Measurements from ENCODE around the gene KLHL41.

DNA sequence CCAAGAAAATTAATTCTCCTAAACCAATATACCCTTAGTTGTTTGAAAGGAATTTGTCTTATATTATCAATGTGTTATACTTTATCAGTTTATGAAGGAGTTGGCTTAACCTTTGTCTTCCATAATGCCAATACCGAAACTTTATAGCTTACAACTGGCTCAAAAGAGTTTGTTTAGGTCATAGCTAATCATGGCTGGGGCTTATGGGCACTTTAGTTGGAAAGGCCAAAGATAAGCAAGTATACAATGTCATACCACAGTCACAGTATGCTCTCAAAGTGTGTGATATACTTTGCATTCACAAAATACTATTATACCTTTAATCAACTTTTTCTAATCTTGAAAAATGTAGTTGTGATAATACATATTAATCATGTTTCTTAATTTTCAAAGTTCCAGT, 2.3 kb downstream of the KLHL41 start:
- TF ChIP-seq, protein P1, sequence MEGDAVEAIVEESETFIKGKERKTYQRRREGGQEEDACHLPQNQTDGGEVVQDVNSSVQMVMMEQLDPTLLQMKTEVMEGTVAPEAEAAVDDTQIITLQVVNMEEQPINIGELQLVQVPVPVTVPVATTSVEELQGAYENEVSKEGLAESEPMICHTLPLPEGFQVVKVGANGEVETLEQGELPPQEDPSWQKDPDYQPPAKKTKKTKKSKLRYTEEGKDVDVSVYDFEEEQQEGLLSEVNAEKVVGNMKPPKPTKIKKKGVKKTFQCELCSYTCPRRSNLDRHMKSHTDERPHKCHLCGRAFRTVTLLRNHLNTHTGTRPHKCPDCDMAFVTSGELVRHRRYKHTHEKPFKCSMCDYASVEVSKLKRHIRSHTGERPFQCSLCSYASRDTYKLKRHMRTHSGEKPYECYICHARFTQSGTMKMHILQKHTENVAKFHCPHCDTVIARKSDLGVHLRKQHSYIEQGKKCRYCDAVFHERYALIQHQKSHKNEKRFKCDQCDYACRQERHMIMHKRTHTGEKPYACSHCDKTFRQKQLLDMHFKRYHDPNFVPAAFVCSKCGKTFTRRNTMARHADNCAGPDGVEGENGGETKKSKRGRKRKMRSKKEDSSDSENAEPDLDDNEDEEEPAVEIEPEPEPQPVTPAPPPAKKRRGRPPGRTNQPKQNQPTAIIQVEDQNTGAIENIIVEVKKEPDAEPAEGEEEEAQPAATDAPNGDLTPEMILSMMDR (IDR thresholded peaks at IDR 0.05; ENCODE audit: borderline replicate concordance, extremely low read depth, low read length, poor library complexity, severe bottlenecking), result no peak
- no peak for TF ChIP-seq EZH2 (IDR thresholded peaks at IDR 0.05; ENCODE audit: borderline replicate concordance, low read depth, low read length, severe bottlenecking)
